DND-41 (cell line): ENCODE data around the gene SCLY.

ENCODE experiments used
- ATAC-seq: fragments of 200-7000 bp; cut with Tn5 transposase; 3 replicates; pipeline ENCODE4 v1.9.1; 2021; ENCODE audit warnings: low read depth; ENCODE audit not compliant: insufficient read depth
- DNase-seq: peaks from one replicate; pipeline ENCODE4 v3.0.0-alpha.2; 2020
- H2AFZ ChIP-seq: 2 replicates; pipeline ENCODE4 v1.6.0; 2012; ENCODE audit warnings: low read depth, low read length
- H3K27ac ChIP-seq: 2 replicates; pipeline ENCODE4 v1.5.1; 2012; ENCODE audit warnings: low read length, inconsistent platforms
- H3K27me3 ChIP-seq: fragments of 200-600 bp; sonication (generic); 2 replicates; pipeline ENCODE4 v1.6.0; 2012; ENCODE audit warnings: low read length, mild to moderate bottlenecking, inconsistent platforms; ENCODE audit not compliant: insufficient read depth, poor library complexity
- H3K36me3 ChIP-seq: 2 replicates; pipeline ENCODE4 v1.5.1; 2012; ENCODE audit warnings: low read length, inconsistent platforms; ENCODE audit not compliant: insufficient read depth
- H3K4me1 ChIP-seq: 2 replicates; pipeline ENCODE4 v1.5.1; 2012; ENCODE audit warnings: mild to moderate bottlenecking, low read length; ENCODE audit not compliant: insufficient read depth
- H3K4me2 ChIP-seq: 2 replicates; pipeline ENCODE4 v1.6.0; 2012; ENCODE audit warnings: mild to moderate bottlenecking, moderate library complexity, low read length, inconsistent platforms; ENCODE audit not compliant: insufficient read depth
- H3K4me3 ChIP-seq, 2 experiments: fragments of 200-600 bp in 1 of 2; shearing (Covaris generic) in 1 of 2; 2 replicates each; pipeline ENCODE4 v1.5.1; 2012 to 2016; ENCODE audit warnings: inconsistent platforms in 2 of 2, low read length in 2 of 2, mild to moderate bottlenecking in 2 of 2, low read depth in 1 of 2, moderate library complexity in 1 of 2
- H3K79me2 ChIP-seq: 2 replicates; pipeline ENCODE4 v1.6.0; 2012; ENCODE audit warnings: low read length, inconsistent platforms; ENCODE audit not compliant: insufficient read depth
- H3K9ac ChIP-seq: 2 replicates; pipeline ENCODE4 v1.6.0; 2012; ENCODE audit warnings: low read depth, mild to moderate bottlenecking, inconsistent platforms, low read length, moderate library complexity
- H3K9me3 ChIP-seq: 2 replicates; pipeline ENCODE4 v1.5.1; 2012; ENCODE audit warnings: low read length, moderate library complexity, mild to moderate bottlenecking, inconsistent platforms; ENCODE audit not compliant: insufficient read depth, severe bottlenecking
- H4K20me1 ChIP-seq: 2 replicates; pipeline ENCODE4 v1.6.0; 2012; ENCODE audit warnings: low read length; ENCODE audit not compliant: insufficient read depth
- EZH2 ChIP-seq: IDR thresholded peaks from 3 replicates; pipeline ENCODE4 v1.6.1; 2012; ENCODE audit warnings: borderline replicate concordance, low read depth, mild to moderate bottlenecking, moderate library complexity, low read length, inconsistent platforms; ENCODE audit not compliant: severe bottlenecking
- TF ChIP-seq, protein P1 (sequence below): IDR thresholded peaks from 2 replicates; pipeline ENCODE4 v1.5.1; 2012; ENCODE audit warnings: borderline replicate concordance, low read length, moderate library complexity, mild to moderate bottlenecking; ENCODE audit not compliant: poor library complexity, severe bottlenecking; ENCODE audit errors: extremely low read depth

Gene SCLY

GRCh38 chr2:238022594-238023157 is 38.1 kb upstream of the SCLY start:
- Histone ChIP-seq H3K27ac (no peak overlapping the region), H3K4me3 (no peak overlapping the region), H4K20me1 (no peaks in the 10 kb centered on the region), H2AFZ (no peak overlapping the region), H3K27me3 (no peaks in the 10 kb centered on the region), H3K79me2 (no peaks in the 10 kb centered on the region), H3K4me1 (no peaks in the 10 kb centered on the region), H3K36me3 (peaks cover 8% of the 10 kb centered on the region; the same call in 1 of the 2 replicates), H3K4me2 (no peak overlapping the region), H3K9ac (no peak overlapping the region), H3K9me3 (no peaks in the 10 kb centered on the region)
- DNase-seq (no peak), ATAC-seq (no peak)
- TF ChIP-seq, protein P1, sequence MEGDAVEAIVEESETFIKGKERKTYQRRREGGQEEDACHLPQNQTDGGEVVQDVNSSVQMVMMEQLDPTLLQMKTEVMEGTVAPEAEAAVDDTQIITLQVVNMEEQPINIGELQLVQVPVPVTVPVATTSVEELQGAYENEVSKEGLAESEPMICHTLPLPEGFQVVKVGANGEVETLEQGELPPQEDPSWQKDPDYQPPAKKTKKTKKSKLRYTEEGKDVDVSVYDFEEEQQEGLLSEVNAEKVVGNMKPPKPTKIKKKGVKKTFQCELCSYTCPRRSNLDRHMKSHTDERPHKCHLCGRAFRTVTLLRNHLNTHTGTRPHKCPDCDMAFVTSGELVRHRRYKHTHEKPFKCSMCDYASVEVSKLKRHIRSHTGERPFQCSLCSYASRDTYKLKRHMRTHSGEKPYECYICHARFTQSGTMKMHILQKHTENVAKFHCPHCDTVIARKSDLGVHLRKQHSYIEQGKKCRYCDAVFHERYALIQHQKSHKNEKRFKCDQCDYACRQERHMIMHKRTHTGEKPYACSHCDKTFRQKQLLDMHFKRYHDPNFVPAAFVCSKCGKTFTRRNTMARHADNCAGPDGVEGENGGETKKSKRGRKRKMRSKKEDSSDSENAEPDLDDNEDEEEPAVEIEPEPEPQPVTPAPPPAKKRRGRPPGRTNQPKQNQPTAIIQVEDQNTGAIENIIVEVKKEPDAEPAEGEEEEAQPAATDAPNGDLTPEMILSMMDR: no peak
- TF ChIP-seq EZH2: no peak

- H2AFZ ChIP-seq: no peak overlapping the region
- no peak overlapping the region for H3K9ac ChIP-seq
- DNase-seq: no peak
Measured at GRCh38 chr2:238023608-238024007, 37.2 kb upstream of the SCLY start.

DNA sequence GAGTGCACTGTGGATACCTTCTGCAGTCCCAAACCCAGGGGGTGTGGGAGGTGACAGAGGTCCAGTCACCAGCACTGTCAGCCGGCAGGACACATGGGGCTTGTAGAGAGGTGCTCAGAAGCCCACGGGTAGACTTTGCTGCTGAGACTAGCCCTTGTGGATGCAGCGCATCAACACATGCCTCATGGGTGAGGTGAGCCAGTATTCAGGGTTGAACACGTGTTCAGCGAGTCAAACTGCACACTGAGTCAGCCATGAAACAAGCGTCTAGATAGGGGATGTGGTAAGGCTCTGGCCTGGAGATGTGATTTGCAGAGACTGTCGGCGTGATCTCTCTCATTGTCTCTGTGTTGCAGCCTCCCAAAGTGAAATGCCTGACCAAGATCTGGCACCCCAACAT is 35.8 kb upstream of the SCLY start:
- ATAC-seq (no peak), DNase-seq (no peak)
- TF ChIP-seq EZH2: no peak
- TF ChIP-seq, protein P1: no peak
- Histone ChIP-seq H3K9ac (no peak overlapping the region), H3K4me3 (no peak overlapping the region), H3K4me2 (no peak overlapping the region), H4K20me1 (no peaks in the 10 kb centered on the region), H3K36me3 (peaks cover 11% of the 10 kb centered on the region; the same call in 1 of the 2 replicates), H2AFZ (no peak overlapping the region), H3K4me1 (no peaks in the 10 kb centered on the region), H3K27me3 (no peaks in the 10 kb centered on the region), H3K79me2 (no peaks in the 10 kb centered on the region), H3K27ac (no peak overlapping the region), H3K9me3 (no peaks in the 10 kb centered on the region)

More at GRCh38 chr2:238023608-238024007, 37.2 kb upstream of the SCLY start:
- Histone ChIP-seq H3K79me2 (no peaks in the 10 kb centered on the region), H3K4me2 (no peak overlapping the region), H3K36me3 (peaks cover 9% of the 10 kb centered on the region; the same call in 1 of the 2 replicates), H3K9me3 (no peaks in the 10 kb centered on the region), H3K4me1 (no peaks in the 10 kb centered on the region), H3K27me3 (no peaks in the 10 kb centered on the region), H4K20me1 (no peaks in the 10 kb centered on the region), H3K27ac (no peak overlapping the region), H3K4me3 (no peak overlapping the region)
- no peak for TF ChIP-seq EZH2
- TF ChIP-seq, protein P1: no peak
- ATAC-seq: no peak
